AG09319 (cell line): Measurements from ENCODE around the gene MEF2B.
A peak's percentile ranks its signal among the peaks of the same experiment; 100 is the strongest.

ENCODE experiments used
- DNase-seq: peaks from one replicate; pipeline ENCODE4 v3.0.0-alpha.2; 2010; ENCODE audit warnings: low read depth; ENCODE audit errors: extremely low read depth
- TF ChIP-seq, protein P1 (sequence below): IDR thresholded peaks from 2 replicates; pipeline ENCODE4 v1.5.1; 2011; ENCODE audit warnings: low read depth, mild to moderate bottlenecking, inconsistent platforms, low read length, moderate library complexity

The MEF2B gene

DNA sequence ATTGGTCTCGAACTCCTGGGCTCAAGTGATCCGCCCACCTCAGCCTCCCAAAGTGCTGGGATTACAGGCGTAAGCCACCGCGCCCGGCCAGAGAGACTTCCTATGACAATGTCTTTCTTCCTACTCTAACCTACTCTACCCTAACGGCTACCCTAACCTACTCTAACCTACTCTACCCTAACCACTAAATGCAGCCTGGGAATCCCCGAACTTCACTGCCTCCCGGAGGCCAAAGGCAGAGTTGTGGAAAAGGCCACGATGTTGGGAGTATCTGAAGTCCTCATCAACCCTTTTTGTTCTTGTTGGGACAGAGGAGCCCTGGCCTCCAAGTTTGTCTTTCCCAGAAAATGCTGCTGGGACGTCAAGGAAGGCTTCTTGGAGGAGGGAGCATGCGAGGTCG is 34.1 kb upstream of the MEF2B start:
- TF ChIP-seq, protein P1, sequence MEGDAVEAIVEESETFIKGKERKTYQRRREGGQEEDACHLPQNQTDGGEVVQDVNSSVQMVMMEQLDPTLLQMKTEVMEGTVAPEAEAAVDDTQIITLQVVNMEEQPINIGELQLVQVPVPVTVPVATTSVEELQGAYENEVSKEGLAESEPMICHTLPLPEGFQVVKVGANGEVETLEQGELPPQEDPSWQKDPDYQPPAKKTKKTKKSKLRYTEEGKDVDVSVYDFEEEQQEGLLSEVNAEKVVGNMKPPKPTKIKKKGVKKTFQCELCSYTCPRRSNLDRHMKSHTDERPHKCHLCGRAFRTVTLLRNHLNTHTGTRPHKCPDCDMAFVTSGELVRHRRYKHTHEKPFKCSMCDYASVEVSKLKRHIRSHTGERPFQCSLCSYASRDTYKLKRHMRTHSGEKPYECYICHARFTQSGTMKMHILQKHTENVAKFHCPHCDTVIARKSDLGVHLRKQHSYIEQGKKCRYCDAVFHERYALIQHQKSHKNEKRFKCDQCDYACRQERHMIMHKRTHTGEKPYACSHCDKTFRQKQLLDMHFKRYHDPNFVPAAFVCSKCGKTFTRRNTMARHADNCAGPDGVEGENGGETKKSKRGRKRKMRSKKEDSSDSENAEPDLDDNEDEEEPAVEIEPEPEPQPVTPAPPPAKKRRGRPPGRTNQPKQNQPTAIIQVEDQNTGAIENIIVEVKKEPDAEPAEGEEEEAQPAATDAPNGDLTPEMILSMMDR, result no peak
- no peak for DNase-seq

DNA sequence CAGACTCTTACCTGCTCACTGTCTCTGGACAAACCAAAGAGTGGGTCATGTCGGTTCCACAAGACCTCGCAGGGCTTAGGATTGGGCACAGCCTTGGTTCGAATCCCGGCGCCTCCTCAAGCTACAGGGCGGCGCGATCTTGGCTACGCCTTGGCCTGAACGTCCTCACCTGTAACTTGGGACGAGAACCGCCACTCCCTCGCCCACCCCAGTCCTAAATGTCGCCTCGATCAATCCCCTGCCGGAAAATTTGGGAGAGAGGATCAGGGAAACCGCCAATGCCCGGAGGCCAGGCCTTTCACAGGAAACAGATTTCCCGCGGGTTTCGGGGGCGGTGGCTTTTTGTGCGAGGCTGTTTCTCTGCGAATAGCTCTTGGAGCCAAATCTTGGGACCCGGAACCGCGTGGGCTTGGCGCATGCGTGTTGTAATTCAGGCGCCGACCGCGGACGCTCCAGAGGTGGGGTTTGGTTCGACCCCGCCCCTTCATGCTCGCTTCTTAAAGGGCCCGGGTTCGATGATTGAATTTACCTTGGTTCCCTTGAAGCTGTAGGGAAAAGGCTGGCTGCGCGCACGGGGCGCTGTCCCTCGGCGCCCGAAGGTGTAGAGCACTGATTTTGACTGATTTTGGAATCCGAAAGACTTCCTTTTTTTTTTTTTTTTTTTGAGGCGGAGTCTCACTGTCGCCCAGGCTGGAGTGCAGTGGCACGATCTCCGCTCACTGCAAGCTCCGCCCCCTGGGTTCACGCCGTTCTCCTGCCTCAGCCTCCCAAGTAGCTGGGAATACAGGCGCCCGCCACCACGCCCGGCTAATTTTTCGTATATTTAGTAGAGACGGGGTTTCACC is 33.2 kb upstream of the MEF2B start, which contains the start of gene NR2C2AP:
TSS of gene NR2C2AP (minus strand) at position 403 of the 845 bp plus-strand sequence. CDS start at position 49, 354 bp downstream.
- peak; percentile 71 for DNase-seq
- TF ChIP-seq, protein P1, result no peak

DNA sequence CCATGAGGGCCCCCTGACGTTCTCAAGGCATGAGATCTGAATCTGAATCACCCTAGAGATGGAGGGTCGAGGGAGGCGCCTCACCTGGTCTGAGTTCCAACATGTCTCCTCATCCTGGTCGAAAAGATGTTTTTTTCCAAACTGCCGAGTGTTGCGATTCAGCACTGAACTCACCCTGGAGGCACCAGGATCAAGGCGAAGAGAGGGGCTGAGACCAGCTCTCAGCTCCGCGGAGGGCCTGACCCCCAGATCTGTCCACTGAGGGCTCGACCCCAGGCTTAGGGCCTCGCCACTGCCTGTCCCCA is 32.6 kb upstream of the MEF2B start:
- TF ChIP-seq, protein P1, result no peak
- DNase-seq, result no peak

DNA sequence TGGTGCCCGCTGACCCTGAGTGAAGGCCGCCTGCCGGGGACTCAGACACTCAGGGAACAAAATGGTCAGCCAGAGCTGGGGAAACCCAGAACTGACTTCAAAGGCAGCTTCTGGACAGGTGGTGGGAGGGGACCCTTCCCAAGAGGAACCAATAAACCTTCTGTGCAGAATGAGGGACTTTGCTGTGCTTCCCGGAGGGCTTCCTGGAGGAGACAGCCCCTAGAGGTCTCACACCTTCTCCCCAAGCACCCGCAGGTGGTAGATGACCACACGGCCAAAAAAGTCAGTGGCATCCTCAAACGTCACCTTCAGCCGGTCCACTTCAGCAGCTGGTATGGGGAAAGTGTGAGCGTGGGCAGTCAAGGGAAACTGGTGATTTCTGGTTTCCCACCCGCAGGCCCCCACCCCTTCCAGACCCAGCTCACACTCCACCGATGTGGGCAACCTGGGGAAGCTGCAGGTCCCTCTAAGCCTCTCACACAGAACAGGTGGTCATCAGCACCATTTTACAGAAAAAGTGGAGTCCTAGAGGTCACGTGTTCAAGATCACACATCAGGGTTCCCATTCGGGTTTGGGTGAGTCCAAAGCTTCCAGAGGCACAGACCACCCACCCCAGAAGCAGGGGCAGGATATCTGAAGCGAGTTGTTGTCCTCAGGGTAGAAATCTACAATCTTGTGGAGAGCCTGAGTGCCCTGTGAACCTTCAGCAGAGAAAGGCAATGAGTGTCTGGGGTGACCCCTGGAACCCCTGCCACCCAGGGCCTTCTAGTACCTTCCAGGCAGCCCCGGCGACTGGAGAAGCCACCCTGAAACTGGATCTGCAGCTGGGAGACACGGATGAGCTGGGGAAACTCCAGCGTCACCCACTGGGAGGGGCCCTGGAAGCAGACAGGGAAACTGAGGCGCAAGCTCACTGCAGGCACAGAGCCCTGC is 31.9 kb upstream of the MEF2B start:
- TF ChIP-seq, protein P1, result no peak
- DNase-seq, result no peak

DNA sequence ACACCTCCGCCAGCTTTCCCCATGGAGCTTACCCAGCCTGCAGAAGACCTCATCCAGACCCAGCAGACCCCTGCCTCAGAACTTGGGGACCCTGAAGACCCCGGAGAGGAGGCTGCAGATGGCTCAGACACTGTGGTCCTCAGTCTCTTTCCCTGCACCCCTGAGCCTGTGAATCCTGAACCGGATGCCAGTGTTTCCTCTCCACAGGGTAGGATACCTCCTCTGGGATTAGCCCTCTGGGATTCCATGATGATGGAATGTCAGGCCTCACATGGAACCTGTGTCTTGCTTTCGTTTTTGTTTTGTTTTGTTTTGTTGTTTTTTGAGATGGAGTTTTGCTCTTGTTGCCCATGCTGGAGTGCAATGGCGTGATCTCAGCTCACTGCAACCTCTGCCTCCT is 23.9 kb upstream of the MEF2B start:
- TF ChIP-seq, protein P1, result no peak
- DNase-seq, result no peak

DNA sequence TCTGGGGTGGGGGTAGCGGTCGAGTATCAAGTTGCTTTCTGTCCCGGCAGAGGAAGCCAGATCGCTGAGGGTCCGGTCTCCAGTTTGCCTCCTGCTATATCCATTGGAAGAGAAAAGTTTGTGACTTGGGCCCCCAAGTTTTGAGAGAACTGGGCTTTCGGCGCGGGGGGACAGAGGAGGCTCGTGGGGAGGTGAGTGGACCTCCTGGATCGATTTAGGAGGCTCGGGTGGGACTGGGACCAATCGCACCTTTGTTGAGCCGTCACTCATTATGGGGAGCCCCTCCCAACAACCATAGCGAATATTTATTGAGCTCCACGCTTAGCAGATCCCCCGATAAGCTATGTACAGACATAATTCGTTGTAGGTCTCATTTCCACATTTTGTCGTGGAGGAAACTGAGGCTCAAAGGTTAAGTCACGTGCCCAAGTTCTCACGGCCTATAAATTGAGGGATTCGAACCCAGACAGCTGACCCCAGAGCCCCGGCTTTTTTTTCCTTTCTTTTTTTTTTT is 22.9 kb upstream of the MEF2B start:
- TF ChIP-seq, protein P1, result no peak
- DNase-seq, result no peak
